SKM-1 treated with dmso at 0.1 percent for 144 hours (cell line): ENCODE measurements around the gene MAGOH.

Source experiments
- DNase-seq: peaks from one replicate; lab custom pipeline; 2025; ENCODE audit not compliant: unreplicated experiment; lab: John Stamatoyannopoulos, UW

MAGOH gene

GRCh38 chr1:53270873-53271272 lies 32.6 kb upstream of the MAGOH start:
- no peak for DNase-seq

DNA sequence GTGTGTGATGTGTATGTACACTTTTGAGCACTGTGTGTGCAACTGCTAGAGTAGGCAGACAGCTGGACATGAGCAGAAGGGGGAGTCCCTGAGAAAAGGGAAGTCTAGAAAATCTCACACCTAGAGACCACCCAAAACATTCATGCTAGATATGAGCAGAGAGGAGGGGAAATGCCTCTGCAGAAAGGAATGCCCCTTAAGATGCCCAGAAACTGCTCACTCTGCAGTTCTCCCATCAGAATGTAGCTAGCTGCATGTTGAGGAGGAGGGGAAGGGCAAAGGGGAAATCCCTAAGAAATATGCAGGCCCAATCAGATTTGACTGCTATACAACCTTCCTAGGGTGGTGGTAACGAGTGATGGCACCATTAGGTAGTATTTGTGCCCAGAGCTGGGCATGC lies 31.8 kb upstream of the MAGOH start:
- DNase-seq = no peak

GRCh38 chr1:53267761-53268160 lies 29.4 kb upstream of the MAGOH start:
- DNase-seq = no peak

DNA sequence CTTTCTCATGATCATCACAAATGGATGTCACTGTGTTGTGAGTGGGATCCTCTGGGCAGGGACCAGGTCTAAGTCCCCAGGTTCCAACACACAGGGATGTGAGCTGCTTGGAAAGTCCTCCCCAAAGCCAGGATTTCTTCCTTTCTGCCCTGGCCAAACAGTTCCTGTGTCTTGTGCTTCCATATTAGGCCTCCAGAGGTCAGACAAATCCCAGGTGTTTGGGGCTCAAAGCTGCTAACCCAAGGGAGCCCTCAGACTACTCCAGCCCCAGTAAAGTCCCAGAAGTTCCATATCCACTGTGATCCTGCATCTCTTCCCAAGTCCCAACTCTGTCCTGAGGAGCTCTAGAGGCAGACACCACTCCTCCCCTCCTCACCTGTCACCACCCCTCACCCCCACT lies 27.7 kb upstream of the MAGOH start:
- no peak for DNase-seq

DNA sequence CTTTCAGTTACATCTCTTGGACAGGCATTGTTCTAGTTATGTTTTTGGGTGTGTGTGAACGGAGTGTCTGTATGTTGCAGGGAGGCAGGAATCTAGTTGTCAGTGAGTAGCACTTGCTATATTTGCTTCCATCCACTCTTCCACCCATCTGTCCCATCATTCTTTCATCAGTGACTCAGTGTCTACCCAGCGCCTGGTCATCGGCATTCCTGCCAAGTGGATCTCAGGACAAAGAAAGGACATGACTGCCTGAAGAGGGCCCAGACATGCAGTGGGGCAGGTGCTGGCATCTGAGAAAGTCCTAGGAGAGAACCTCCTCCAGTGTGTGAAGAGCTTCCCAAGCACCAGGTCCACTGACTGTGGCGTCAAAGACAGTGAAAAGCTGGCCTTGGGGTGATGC lies 27.3 kb upstream of the MAGOH start:
- no peak for DNase-seq

DNA sequence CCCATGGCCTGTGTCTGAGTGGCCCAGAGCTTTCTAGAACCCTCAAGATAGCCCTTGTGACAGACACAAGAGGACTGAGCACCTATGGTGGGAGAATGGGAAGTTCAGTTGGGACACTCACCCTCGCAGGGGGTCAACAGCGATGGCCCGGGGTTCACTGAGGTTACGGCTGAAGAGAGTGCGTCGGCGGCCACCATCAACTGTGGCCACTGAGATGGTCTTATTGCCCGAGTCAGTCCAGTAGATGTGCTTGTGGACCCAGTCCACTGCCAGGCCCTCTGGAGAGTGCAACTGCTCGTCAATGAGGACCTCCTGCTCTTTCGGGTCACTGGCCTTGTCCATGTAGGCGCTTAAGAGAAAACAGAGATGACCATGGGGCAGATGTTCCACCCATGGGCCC lies 25.7 kb upstream of the MAGOH start:
- no peak for DNase-seq

GRCh38 chr1:53262000-53262399 lies 23.7 kb upstream of the MAGOH start:
- DNase-seq = no peak

- no peak for DNase-seq
These were observed 22.4 kb upstream of the MAGOH start for GRCh38 chr1:53260631-53261247.

GRCh38 chr1:53259932-53260331 lies 21.6 kb upstream of the MAGOH start:
- no peak for DNase-seq

DNA sequence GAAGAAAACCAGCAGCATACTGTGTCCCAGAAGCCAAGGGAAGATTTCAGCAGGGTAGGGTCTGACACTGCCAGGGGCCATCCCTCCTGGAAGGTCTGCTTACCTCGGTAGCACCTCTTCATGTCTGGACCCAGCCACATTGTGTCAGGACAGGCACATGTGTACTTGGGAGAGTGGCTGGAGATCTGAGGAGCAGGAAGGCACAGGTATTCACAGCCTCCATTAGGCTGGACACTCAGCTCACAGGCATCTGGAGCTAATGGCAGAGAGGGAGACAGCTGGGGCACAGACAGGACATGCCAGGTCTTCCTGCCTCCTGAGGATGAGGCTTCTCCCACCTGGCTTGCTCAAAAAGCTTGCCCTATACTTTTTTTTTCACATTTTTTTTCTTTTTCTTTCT lies 19.9 kb upstream of the MAGOH start:
- no peak for DNase-seq

GRCh38 chr1:53257454-53258081 lies 19.2 kb upstream of the MAGOH start:
- no peak for DNase-seq

GRCh38 chr1:53256511-53257453 lies 18.5 kb upstream of the MAGOH start:
- DNase-seq = no peak

DNA sequence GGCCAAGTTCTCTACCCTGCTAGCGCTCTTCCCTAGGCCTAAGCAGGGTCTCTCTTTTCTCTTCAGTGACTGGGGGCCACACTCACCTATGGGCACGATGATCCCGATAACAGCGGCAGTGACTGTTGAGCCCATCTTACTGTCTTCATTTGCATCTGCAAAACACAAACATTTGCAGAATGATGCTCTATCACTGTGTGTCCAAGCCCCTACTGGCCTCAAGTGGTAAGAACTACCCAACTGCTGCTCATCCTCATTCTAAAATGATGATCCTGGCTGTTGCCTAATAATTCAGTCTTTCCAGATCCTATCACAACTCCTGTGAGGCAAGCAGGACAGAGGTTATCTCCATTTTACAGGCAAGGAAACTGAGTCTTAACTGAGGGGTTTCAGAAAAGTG lies 16.7 kb upstream of the MAGOH start:
- no peak for DNase-seq

DNA sequence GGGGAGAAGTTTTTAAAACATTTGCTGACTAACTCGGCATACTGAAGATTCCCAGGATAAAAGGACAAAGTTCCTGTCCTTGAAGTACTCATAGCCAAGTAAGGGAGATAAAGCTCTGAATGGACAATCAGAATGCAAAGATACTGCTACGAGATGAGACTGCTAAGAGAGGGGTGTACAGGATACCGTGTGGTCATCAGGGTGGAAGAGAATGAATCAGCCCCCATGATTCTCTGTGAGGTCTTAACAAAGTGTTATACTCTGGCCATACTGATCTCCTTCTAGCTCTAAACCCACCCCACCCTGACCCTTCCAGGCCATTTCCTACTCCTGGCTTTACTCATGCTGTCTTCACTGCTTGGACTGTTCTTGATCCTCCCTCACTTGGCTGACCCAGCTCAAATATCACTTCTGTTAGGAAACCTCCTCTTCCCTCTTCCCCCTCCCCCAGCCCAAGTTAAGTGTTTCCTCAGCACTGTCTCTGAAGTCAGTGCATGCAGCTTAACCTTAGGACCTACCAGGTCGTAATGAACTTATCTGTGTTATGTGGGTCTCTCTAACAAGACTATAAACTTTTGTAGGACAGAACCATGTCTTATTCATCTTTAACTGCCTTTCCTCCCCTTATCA lies 15.8 kb upstream of the MAGOH start:
- no peak for DNase-seq

DNA sequence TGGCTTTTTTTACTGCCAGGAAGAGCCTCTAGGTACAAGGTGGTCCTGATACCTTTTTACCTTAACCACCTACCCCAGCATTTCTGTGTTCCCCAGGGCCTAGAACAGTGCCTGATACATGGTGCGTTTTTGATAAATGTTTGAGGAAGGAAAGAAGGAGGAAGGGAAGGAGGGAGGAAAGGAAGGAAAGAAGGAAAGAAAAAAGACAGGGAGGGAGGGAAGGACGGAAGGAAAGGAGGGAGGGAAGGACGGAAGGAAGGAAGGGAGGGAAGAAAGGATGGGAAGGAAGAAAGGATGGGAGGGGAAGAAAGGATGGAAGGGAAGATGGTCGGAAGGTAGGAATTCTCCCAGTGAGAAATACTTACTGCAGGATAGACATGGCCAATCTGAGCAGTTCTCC lies 12.0 kb upstream of the MAGOH start:
- DNase-seq = no peak

- no peak for DNase-seq
These were observed 11.4 kb upstream of the MAGOH start for GRCh38 chr1:53249706-53250105.

DNA sequence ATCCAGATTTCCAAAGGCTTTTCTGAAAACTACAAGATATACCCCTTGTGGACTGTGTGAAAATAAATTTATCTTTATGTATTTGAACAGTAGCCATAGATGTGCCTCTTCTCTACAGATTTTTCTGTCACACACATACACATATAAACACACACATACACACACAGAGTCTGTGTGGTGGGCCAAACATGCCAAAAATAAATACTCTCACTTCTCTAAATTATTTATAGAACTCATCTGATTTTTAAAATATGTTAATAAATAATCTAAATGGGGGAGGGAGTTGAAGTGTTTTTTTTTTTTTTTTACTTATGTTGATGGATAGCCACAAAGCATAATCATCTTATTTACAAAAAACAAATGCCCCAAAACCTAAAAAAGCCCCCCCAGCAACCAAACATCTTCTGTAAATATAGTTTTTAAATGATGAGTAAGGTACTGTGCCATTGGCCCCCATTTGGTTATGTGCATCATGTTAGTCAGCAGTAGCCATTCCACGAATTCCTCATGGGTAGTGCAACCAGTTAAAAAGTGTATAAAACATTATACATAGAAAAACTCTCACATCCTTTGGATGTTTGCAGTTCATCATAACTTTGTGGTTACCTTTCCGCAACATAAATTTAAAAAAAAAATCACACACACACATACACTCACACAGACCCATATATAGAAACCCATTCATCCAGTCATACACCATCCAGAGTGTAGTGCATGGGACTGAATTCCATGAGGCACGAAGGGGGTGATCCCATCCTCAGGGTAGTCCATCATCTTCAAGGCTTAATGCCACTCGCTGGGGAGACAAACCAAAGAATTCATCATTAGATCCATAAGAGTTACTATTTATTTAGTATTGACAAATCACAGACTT lies 8.2 kb upstream of the MAGOH start:
- DNase-seq = no peak

- DNase-seq = no peak
These were observed 5.8 kb upstream of the MAGOH start for GRCh38 chr1:53244141-53244540.

GRCh38 chr1:53242381-53242780 lies 4.1 kb upstream of the MAGOH start:
- DNase-seq = no peak

DNA sequence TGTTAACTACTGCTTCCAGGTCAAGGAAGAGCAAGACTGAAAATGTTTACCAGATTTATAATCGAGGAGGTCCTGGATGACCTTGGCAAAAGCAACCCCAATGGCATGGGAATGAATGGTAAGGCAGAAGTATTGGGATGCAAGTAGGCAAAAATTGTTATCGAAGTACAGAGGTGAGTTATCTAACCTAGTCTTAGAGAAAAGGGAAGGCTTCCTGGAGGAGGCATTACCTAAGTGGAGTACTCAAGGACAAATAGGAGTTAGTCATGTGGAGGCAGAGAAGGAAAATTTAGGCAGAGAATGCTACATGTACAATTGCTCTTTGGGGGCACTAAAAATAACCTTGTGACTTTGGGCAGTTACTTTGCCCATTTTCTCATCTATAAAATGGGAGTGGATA lies 3.5 kb upstream of the MAGOH start:
- DNase-seq = no peak

- DNase-seq = no peak
These were observed 680 bp downstream of the MAGOH start for GRCh38 chr1:53237638-53238037.
